ENCODE measurements around the gene UPK3A.

GRCh38 chr22:45310331-45310976 lies 25.7 kb downstream of the UPK3A start:
- TF ChIP-seq POLR2A (IDR thresholded peaks at IDR 0.05) (no peak), CTCF (IDR thresholded peaks at IDR 0.05) (no peak)

Data from adrenal gland (tissue), 5 donors.